HG03280 (cell line): ENCODE results near the gene ADORA1.

Source experiments
- ATAC-seq: cut with Tn5 transposase; IDR thresholded peaks from one replicate; pipeline ENCODE4 v1.9.1; 2021; ENCODE audit warnings: mild to moderate bottlenecking, moderate library complexity; ENCODE audit not compliant: unreplicated experiment

Gene ADORA1

GRCh38 chr1:203120325-203121153 is 7.0 kb upstream of the ADORA1 start:
- no peak for ATAC-seq

GRCh38 chr1:203121186-203122015 is 6.1 kb upstream of the ADORA1 start:
- ATAC-seq: no peak

- ATAC-seq: no peak
These were observed 5.4 kb upstream of the ADORA1 start for GRCh38 chr1:203122159-203122558.

GRCh38 chr1:203124011-203124410 is 3.5 kb upstream of the ADORA1 start:
- ATAC-seq: no peak

GRCh38 chr1:203124546-203125317 is 2.8 kb upstream of the ADORA1 start:
- ATAC-seq: no peak

- no peak for ATAC-seq
These were observed 1.2 kb upstream of the ADORA1 start for GRCh38 chr1:203126151-203126865.

- ATAC-seq: no peak
These were observed 460 bp upstream of the ADORA1 start for GRCh38 chr1:203126866-203127665.

- ATAC-seq: no peak
These were observed 847 bp downstream of the ADORA1 start for GRCh38 chr1:203128431-203128715.

- ATAC-seq: no peak
These were observed 1.4 kb downstream of the ADORA1 start for GRCh38 chr1:203128716-203129500.

- ATAC-seq: no peak
These were observed 2.1 kb downstream of the ADORA1 start for GRCh38 chr1:203129501-203130231.

GRCh38 chr1:203130358-203130985 is 2.9 kb downstream of the ADORA1 start:
- ATAC-seq: no peak

GRCh38 chr1:203131548-203132200 is 4.1 kb downstream of the ADORA1 start:
- ATAC-seq: no peak

- ATAC-seq: no peak
These were observed 6.6 kb downstream of the ADORA1 start for GRCh38 chr1:203133970-203134725.

- ATAC-seq: no peak
These were observed 8.2 kb downstream of the ADORA1 start for GRCh38 chr1:203135636-203136305.

GRCh38 chr1:203136409-203137042 is 9.0 kb downstream of the ADORA1 start:
- ATAC-seq: no peak

GRCh38 chr1:203137324-203137723 is 9.8 kb downstream of the ADORA1 start:
- ATAC-seq: no peak
